HG03139 (cell line): ENCODE results near the gene CSK.
A peak's percentile ranks its signal among the peaks of the same experiment; 100 is the strongest.

Source experiments
- ATAC-seq: cut with Tn5 transposase; IDR thresholded peaks from one replicate; pipeline ENCODE4 v1.9.1; 2021; ENCODE audit not compliant: unreplicated experiment

The CSK gene

DNA sequence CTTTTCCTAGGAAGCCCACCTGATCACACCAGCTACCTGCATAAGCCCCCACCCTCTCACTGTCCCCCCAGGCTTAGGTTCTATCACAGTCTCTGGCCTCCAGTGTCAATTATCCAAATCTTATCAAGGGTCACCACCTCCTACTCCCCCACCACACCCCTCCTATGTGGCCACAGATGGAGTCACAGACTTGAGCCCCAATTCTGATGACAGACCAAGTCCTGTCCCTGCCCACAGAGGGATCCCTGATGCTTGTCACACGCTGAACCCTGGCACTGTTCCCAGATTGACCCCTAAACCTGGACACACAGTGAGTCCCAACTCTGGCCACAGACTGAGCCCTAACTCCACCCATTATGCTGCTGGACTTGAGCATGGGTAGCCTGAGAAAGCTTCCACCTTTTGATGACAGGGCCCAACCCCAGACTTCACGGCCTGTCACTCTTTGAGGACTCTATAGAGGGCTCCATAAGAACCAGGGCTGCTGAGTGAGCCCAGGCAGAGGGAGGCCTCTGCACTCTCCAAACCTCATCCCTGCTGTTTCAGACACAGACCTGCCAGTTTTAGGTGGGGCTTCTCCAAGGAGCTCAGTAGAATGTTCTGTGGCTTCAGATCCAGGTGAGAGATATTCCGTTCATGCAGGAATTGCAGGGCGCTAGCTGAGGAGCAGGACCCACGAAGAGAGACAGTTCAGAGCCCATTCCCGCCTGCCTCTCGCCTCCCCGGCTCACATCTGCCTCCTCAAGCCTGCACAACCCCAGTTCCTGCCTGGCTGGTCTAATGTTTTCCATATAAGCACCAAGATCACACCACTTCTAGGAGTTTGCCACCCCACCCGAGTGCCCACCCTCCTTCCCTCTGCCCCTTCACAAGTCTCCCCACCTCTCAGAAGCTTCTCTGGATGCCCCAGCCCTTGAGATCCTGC is 59.2 kb downstream of the CSK start:
- ATAC-seq: no peak

DNA sequence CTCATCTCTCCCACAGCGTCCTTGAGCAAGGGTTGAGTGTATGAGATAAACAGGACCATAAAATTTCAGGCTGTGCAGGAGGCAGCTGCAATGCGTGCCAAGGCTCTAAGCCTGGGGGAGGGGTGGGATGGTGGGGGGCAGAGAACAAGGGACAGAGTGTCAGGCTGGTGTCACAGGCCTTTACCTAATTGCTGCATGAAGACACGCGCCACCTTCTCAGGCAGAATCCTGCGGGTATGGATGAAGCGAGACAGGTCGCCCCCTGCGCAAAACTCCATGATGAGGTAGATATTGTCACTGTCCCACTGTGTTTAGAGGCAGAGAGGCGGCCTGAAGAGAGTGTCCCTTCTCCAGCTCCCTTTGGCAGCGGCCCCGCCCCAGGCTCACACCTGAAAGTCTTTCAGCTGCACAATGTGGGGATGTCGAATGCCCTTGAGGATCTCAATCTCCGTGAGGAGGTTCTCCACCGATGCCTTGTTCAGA is 60.1 kb downstream of the CSK start:
- ATAC-seq: no peak

GRCh38 chr15:74842581-74843444 is 60.9 kb downstream of the CSK start, which contains the start of gene ULK3:
Gene ULK3 (minus strand): TSS chr15:74843156. CDS start chr15:74843105, 51 bp downstream.
- peak; percentile 78 for ATAC-seq

GRCh38 chr15:74843445-74843828 is 61.6 kb downstream of the CSK start:
- no peak for ATAC-seq

GRCh38 chr15:74843891-74844299 is 62.0 kb downstream of the CSK start:
- no peak for ATAC-seq

DNA sequence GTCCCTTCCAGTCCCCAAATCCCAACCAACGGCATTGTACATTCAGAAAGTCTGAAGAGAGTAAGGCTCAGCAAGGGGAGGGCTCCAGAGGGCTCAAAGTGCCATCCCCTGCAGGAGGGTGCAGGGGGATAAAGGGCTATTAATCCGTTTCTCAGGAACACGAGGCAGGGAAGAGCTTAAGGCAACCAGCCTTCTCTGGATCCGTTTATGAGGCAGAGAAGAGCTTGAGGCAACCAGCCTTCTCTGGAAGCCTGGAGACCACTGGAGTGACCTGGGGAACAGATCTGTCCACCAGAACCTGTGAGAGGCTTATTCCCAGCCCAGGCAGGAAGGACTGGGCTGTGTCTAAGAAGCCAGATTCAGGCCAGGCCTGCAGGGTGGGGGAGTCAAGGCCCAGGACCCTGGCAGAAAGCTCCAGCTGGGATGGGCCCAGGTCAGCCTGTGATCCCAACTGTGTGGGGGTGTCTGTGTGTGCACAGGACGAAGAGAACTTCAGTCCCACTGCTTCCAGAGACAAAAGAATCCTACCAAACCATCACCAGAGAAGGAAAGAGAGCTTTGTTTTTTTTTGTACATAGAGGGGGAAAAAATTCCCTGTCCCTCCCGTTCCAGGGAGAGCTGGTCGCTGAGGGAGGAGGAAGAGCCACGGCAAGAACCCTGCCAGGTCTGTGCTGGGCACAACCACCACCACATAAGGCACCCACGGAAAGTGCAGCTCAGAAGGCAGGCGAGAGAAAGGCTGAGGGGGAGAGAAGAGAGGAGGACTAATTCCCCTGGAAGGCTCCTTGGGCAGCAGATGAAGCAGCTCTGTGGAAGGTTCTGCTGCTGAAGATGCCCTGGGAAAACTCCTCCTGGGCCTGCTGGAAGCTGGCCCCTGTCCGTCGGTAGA is 62.7 kb downstream of the CSK start:
- no peak for ATAC-seq

DNA sequence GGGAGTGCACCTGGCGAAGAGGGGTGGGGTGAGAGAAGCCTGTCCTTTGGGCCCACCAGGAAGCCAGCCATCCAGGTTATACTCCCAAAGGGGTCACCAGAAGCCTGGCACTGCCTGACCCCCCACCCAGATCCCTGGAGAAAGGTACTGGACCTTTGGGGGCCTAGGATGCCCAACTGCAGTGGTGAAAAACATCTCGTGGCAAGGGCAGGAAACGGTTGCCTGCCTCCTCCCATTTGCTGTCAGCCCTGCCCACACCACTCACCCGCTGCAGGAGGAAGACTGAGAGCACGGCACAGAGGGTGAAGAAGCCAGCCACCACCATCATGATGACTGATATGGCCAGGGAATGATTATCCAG is 63.3 kb downstream of the CSK start:
- no peak for ATAC-seq

DNA sequence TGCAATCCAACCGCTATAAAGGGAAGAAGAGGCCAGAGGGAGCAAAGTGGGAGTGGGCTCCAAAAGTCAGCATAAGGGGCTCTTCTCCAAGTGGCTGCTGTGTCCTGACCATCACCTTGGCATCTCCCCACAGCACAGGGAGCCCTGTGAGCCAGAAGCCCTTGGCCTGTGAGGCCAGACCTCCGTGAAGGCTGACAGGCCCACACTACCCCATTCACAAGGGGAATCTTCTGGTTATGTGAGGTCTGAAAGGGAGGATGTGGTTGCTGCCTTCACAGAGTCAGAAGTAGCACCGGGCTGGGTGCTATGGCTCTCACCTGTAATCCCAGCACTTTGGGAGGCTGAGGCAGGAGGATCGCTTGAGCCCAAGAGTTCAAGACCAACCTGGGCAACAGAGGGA is 63.7 kb downstream of the CSK start:
- no peak for ATAC-seq

DNA sequence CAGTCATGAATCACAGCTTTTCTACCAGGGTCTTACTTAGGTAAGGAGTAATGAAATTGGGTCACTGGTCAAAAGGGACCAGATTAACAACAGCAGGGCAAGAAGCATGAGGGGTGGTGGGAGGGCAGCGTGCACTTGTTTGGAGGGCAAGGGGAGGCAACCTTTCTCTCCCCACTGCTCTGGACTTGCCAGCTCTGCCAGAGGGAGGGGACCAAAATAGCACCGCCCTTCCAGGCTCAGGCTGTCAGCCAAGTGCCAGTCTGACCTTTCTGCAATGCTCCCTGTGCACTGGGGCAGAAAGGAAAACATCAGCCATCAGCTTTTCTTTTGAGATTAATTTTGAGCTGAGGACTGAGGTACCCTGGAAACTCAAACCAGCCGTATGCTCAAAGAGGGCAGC is 65.6 kb downstream of the CSK start:
- ATAC-seq: no peak

DNA sequence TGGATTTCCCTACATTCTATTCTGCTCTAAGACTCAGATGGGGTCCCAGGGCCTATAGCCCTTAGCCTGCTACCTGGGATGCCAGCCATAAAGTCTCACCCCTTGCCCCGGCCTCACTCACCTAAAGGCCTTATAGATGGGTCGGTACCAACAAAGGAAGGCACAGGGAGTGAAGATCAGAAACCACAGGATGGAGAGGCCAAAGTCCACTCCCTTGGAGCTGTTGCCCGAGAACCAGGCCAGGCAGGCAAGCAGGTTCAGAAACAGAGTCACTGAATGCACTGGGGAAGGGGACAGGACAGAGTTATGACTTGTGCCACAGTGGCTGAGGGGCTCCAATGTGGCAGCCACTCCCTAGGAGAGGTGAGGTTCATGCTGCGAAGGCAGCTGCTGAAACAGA is 68.5 kb downstream of the CSK start:
- no peak for ATAC-seq

DNA sequence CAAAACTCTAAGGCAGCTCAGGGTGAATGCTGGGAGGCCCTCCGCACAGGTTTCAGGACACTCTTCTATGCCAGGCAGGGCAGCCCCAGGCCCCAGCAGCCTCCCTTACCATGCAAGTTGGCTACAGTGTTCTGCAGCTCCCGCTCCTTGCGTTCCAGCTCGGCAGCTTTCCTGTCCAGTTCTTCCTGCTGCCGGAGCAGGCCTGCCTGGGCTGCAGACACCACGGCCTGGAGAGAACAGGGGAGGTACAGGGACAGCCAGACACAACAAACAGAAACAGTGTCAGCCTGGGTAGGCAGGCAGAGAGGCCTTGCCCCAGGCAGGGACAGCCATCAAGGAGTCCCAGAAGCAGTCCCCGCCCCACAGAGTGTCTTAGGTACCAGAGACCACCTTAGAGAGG is 70.1 kb downstream of the CSK start:
- no peak for ATAC-seq
